GM18508 (cell line): ENCODE measurements around the gene NOP14.
"Not testable (repeated sequence)": the region's sequence is repeated elsewhere in the genome, so short reads cannot be mapped to it uniquely, and the experiment has no call there.

Source experiments
- ATAC-seq: cut with Tn5 transposase; IDR thresholded peaks from one replicate; pipeline ENCODE4 v1.9.1; 2021; ENCODE audit warnings: moderate number of reproducible peaks; ENCODE audit not compliant: insufficient read depth, unreplicated experiment

The NOP14 gene

DNA sequence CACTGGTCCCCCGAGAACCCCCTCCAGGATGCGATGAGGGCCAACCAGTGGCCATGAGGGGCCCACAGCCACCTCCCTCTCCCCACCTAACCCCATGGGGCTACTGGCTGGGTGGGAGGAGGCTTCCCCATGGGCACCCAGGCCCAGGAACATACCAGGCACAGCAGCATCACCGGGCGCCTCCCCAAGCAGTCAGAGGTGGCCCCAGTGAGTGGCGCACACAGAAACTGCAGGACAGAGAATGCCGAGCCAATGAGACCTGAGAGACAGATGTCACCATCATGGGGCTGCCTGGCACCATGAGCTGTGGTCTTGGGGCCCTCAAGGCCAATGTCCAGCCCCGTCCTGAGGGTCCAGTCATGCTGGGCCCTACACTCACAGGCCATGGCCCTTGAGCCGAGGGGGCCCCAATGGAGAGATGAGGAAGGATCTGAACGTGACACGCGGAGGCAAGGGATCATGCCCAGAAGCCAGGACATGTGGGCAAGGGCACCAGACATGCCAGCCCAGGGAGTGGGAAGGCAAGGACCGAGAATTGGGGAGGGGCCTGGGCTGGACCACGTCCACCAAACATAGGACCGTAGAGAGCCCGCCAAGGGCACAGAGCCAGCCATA, 30.1 kb downstream of the NOP14 start:
- ATAC-seq: no peak

DNA sequence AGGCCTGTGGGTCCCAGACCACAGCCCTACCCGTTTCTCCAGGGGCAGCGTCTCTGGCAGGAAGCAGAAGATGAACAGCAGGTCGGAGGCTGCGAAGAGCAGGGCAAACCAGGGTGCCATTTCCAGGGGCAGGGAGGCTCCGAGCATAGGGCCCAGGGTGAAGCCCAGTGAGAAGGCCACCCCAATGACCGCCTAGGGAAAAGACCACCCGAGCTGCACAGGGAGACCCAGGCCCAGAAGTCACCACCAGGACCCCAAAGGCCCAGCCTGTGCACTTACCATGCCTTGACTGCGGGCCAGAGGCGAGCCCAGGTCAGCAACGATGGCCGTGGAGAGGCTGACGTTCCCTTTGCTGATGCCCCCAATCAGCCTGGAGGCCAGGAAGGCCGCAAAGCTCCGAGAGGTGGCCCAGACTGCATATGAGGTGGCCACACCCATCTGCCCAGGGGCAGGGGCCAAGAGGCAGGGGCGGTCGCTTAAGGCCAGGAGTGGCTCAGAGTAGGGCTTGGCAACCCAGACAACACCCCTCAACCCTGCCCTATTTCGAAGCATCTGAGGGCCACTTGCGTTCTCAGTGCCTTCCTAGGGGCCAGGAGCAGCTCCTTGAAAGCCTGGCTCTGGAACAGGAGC, 30.8 kb downstream of the NOP14 start:
- no peak for ATAC-seq

DNA sequence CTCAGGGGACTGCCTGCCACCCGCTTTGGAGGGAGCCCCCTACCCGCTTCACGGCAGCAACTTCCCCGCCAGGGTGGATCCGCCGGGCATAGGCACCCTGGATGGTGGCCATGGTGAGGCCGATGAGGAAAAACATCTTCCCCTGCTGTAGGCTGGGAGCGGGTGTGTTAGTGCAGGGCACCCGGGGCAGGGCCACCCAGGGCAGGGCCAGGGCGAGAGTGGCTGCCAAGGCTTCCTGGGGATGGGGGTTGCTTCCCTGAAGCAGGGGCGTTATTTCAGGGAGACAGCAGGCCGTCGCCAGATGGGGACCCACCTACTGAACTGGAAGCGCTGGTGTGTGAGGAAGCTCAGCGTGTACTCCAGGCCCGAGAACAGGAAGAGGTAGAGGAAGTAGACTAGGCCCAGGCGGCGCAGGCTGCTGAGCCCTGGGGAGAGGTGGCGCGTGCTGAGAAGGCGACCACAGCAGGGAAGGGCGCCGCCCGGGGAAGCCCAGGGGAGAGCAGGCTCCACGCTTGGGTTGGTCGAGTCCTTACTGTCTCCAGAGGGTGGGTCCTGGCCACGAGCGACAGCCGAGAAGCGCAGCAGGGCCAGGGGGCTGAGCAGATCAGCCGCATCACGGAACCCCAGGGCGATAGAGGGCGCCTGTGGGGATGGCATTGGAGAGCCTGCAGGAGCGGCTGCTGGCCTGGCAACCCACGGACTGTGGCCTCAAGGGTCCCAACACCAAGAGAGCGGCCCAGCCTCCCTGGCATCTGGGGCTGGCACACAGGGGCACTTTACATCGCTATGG, 31.5 kb downstream of the NOP14 start:
- ATAC-seq: no peak

DNA sequence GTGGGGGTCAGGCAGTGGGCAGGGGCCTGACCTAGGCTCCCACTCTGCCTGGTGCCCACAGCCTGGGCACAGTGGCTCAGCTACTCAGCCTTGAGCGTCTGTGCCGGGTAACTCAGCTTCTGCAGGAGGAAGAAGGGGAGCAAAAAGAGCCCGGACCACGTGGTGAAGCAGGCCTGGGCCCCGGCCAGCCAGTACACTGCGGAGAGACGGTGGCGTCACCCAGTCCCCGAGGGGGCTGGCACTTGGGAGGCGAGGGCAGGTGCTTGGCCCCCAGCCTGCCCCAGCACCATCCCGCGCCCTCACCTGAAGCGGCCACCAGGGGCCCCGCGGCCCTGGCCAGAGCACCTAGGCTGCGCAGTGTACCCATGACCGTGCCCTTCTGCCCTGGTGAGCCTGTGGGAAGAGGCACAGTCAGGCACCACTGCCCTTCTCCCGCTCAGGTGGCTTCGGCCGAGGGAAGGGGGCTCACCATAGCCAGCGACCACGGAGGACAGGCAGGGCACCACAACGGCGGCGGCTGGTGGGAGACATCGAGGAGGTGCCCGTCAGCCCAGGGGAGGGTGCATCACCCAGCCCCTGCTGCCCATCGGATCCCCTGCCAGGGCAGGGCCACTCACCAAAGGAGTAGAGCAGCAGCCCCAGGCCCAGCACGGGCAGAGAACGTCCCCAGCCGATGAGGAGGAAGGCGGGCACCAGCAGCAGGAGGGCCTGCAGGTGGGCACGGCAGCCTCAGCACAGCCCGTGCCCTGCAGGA, 32.3 kb downstream of the NOP14 start:
- ATAC-seq: no peak

DNA sequence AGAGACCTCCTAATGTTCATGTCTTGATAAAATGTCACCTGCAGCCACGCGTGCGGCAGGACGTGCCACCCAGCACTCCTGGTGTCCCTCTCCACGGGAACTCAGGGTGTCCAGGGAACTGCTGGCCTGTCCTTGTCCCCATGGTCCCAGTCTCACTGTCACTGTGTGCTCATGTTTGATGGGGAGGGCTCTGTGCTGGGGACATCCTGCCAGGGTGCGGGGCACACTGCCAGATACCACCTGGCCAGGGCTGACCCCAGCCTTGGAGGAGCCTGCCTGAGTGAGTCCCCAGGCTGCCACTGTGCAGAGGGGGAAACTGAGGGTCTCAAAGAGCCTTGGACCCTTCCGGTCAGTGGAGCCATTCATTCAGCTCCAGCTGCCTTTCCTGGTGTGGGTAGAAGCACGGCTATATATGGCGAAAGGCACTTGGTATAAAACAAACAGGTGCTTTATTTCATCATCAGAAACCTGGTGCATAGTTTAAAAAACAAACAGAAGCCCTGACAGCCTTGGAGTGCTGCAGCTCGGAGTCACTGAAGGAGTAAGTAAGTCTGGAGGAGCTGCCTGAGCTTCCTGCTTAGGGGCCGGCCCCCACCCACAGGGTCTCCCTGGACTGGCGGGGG, 33.0 kb downstream of the NOP14 start:
- ATAC-seq: no peak

DNA sequence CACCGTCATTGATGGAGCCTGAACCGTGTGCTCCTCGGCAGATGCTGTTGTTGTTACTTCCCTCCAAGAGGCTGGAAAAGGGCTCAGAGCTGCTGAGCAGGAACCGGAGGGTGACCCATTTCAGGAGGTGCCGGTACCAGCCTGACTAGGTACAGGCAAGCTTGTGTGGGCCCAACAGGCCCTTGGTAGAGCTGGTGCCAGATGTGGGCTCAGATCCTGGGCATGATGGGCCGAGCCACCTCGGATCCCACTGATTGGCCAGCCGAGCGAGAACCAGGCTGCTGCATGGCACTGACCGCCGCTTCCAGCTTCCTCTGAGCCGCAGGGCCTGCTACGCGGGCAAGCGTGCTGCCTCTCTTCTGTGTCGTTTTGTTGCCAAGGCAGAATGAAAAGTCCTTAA, 33.7 kb downstream of the NOP14 start:
- no peak for ATAC-seq

DNA sequence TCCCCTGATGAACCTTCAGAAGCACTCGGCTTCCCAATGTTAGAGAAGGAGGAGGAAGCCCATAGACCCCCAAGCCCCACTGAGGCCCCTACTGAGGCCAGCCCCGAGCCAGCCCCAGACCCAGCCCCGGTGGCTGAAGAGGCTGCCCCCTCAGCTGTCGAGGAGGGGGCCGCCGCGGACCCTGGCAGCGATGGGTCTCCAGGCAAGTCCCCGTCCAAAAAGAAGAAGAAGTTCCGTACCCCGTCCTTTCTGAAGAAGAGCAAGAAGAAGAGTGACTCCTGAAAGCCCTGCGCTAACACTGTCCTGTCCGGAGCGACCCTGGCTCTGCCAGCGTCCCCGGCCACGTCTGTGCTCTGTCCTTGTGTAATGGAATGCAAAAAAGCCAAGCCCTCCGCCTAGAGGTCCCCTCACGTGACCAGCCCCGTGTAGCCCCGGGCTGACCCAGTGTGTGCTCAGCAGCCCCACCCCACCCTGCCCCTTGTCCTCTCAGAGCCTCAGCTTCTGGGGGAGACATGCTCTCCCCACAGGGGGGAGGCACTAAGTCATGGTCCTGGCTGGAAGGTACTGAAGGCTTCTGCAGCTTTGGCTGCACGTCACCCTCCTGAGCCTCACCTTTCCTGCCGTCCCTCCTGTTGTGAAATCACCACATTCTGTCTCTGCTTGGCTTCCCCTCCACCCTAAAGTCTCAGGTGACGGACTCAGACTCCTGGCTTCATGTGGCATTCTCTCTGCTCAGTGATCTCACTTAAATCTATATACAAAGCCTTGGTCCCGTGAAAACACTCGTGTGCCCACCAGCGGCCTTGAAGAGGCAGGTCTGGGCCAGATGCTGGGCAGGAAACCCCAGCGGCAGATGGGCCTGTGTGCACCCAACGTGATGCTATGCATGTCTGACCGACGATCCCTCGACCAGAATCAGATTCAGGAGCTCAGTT, 34.7 kb downstream of the NOP14 start:
- no peak for ATAC-seq

DNA sequence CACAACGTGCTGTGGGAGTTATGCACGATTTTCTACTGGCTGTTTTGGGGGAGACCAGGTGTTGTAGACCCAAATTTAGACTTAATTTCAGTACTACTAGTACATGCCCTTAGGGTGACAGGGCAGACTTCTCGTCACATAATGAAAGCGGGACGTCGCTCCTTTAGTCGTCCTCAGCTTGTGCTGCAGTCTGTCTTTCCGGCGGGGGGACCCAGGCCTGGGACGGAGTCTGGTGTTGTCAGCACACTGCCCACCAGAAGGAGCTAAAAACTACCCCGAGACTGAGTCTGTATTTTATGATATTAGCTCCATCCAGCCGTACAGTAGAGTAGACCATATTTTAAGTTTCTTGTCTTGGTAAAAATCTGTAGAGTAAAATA, 35.5 kb downstream of the NOP14 start:
- ATAC-seq: no peak

DNA sequence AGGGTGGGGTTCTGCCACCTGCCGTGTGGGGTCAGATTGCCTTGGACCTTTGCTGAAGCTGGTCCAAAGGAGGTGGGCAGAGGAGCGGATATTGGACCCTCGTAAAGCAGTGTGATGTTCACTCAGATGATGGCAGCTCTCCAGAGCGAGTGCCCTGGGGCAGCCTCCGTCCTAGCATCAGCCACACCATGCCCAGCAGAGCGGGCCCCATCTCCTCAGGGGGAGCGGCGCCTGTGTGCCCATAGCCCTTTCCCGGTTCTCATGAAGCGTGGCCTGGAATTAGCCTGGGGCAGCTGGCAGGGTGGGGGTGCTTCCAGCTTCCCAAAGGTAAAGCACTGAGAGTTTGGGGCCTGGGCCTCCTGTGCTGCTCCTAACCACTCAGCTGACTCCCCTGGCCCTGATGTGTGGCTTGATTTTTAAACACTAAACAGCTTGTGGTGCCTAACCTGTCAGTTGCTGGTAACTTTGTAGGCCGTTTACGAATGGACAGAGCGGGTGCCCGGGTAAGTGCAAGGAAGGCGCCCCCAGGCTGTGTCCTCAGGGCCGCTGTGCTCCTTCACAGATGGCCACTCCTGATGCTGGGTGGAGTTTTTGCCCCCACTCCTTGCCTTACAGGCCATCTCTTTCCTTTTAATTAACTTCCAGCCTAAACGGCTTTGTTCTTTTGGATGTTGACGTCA, 36.0 kb downstream of the NOP14 start:
- no peak for ATAC-seq

DNA sequence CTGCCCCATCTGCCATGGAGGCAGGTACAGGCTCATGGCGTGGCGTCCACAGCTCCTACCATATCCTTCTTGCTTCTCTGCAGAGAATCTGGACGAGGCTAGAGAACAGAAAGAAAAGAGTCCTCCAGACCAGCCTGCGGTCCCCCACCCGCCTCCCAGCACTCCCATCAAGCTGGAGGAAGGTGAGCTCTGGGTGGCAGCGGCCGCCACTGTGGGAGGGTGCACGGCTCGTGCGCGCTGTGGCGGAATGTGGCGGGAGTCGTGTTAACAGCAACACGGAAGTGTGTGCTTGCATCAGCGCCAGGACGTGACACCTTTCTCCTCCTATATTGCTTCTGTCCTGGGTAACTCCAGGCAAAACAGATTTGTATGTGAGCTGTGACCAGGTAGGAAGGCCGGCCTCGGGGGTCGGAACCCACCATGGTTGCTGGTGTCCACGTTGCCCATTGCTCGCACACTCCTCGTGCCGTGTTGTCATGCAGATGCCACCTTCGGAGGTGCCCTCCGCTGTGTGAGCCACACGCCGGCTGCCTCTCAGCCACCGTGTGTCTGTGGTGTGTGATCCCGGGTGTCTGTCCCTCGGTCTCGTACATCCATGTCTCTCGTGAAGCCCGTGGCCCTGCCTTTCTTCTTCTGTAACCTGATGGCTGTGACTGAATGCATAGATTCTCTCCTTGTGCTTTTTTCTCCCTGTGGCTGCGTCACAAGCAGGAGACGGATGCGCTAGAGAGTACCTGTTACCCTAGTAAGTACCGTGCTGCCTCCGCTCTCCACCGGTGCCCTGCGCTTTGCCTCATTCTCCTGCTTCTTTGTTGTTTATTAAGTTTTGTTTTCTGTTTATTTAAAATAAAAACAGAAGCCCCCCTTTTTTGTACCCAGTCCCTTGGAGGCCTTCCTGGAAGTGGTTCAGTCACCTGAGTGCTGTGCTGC, 37.0 kb downstream of the NOP14 start:
- no peak for ATAC-seq

DNA sequence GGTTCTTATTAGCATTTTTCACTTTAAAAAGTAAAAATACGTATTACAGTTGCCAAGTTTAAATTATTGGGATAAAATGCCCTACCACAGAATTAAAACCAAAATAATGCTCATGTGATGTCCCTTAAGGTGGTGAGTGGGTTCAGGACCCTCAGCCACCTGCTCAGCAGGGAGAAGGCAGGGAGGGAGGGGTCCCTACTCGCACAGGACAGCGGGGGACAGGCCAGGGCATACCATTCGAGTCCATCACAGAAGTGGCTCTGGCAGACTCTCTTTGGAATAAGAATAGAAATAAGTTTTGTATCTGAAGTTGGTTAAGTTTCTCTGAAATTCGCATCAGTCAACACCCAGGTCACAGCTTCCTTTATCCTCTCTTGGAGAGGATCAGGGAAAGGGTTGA, 37.7 kb downstream of the NOP14 start:
- ATAC-seq: no peak

DNA sequence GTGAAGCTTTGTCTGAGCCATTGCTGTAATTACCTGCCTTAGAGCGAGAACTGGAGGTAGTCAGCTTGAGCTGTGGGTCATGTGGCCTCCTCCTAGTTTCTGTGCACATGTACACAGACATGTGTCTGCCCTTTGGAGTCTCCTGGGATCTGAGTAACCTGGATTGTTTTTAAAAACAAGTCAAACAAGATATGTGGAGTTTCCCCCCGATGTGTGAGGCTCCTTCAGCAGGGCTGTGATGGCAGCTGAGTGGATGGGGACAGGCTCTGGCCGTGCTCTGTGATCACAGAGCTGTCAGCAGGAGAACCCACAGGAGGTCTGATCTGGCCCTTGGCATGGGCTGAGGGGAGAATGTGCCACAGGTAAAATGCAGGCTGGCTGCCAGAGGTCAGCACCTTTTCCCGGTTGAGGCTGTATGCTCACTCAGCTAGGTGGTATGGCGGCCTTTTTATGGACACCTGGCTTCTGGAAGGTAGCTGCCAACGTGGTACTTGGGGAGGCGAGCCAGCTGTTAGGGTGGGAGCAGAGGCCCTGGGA, 38.4 kb downstream of the NOP14 start:
- ATAC-seq: no peak

DNA sequence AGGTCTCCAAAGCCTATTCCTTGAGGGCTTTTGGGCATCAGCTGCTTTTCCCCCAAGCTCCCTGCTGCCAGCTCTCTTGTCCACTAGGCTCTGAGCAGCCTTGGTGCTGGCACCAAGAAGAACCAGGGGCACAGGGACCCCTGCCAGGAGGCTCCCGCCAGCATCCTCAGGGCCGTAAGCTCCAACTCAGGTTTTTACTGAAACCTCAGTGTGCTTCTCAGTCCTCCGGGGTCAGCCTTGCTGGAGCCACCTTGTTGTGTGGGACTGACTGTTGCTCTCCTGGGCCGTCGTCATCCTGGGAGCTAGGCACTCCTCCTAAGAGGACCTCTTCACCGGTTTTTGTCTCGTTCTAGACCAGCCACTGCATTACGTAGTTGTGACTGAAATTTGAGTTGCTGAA, 38.9 kb downstream of the NOP14 start:
- ATAC-seq: no peak

DNA sequence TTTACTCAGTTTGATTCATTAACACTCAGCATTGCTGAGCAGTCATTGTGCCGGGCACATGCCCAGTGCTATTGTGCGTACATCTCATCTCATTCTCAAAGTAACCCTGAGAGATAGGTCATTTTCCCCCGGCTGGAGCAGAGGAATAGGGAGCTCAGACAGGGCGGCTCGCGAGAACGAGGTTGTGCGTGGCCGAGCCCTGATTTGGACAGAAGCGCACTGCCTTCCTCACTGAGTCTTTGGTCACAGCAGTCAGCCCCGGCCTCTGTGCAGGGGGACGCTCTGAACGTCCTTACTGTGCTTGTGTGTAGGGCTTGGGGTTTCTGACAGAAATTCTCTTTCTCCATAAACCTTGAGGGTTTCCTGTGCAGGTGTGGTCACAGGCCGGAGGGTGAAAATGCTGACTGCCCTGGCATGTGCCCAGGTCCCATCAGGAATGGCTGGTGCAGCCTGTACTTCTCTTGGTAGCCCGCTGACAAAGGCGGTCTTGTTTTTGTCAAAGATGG, 39.5 kb downstream of the NOP14 start:
- no peak for ATAC-seq

DNA sequence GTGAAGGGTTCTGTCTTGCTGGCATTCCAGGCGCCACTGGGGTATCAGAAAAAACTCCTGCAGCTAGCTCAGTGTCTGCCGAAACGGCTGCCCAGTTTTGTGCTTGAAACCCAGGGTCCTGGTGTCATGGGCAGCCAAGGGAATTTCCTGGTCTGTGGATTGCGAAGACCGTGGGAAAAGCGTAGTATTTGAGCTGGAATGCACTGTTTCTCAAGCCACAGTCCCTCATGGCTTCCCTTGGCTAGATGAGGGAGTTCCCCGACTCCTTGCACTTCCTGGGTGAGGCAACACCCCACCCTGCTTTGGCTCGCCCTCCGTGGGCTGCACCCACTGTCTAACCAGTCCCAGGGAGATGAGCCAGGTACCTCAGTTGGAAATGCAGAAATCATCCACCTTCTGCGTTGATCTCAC, 40.1 kb downstream of the NOP14 start:
- ATAC-seq: no peak

DNA sequence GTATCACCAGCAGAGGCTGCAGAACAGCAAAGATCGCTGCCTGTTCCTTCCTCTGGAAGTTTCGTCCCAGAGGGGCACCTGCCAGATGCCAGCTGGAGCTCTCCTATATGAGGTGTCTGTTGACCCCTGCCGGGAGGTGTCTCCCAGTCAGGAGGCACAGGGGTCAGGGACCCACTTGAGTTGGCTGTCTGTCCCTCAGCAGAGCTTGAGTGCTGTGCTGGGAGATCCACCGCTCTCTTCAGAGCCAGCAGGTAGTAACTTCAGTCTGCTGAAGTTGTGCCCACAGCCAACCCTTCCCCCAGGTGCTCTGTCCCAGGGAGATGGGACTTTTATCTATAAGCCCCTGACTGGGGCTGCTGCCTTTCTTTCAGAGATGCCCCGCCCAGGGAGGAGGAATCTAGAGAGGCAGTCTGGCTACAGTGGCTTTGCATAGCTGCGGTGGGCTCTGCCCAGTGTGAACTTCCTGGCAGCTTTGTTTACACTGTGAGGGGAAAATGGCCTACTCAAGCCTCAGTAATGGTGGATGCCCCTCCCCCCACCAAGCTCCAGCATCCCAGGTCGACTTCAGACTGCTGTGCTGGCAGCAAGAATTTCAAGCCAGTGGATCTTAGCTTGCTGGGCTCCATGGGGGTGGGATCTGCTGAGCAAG, 40.6 kb downstream of the NOP14 start:
- ATAC-seq: not testable (repeated sequence)

DNA sequence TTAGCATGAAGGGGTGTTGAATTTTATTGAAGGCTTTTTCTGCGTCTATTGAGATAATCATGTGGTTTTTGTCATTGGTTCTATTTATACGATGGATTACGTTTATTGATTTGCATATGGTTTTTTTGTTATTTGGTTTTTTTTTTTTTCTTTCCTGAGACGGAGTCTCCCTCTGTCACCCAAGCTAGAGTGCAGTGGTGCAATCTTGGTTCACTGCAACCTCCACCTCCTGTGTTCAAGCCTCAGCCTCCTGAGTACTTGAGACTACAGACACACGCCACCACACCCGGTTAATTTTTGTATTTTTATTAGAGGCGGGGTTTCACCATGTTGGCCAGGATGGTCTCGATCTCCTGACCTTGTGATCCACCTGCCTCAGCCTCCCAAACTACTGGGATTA, 44.5 kb downstream of the NOP14 start:
- not testable (repeated sequence) for ATAC-seq
